Right ventricle myocardium superior (tissue), 1 donor: ENCODE data around the gene DAO. TPM values are rescaled to one million over a fixed set of nuclear protein-coding genes. Genes with fewer than 3 reads are reported as not detected.
"Not testable (repeated sequence)": the region's sequence is repeated elsewhere in the genome, so short reads cannot be mapped to it uniquely, and the experiment has no call there.

Source experiments
- ATAC-seq: fragments of 200-7000 bp; cut with Tn5 transposase; one replicate; pipeline ENCODE4 v1.9.1; 2020; ENCODE audit warnings: mild to moderate bottlenecking; ENCODE audit not compliant: poor library complexity
- DNase-seq: peaks from one replicate; pipeline ENCODE4 v3.0.0-alpha.2; 2020
- intact Hi-C: fragments of 100-400 bp; cut with DNase I; formaldehyde crosslinking; loops from one replicate; pipeline ENCODE4 v1.11.2; 2022
- total RNA-seq: library from RNA; stranded (reverse); fragmentation: NEBNext Ultra II Directional; extraction: Animal tissue kit (Norgen Biotek cat#: 25700); gene quantifications from one replicate; pipeline ENCODE4 v1.2.1, GENCODE V29; 2021
- donor health status: DM: no; HTN: yes; CAD: no; lungs with severe emphysema.

DAO gene
- total RNA-seq, 1 donor from 2014 or later: not detected

- DNase-seq: no peak
- no peak for ATAC-seq
- intact Hi-C loops: no loop called here
Observed at GRCh38 chr12:108845696-108846095, 34.2 kb upstream of the DAO start.

DNA sequence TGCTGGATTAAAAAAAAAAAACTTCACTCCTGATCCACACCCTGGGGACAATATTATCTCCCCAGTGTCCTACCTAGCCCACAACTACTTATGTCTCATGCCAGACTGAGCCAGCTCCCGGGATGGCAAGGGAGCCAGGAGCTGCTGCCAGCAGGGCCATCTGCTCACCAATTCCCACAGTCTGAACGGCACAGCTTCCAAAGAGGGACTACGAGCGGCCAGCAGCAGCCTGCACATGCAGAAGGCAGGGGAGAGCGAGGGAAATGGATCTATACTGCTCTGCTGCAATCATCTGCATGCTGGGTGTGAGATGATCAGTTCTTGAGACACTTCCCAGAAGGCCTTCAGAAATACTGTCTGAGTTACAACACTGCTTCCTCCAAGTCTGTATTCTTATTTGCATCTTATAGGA lies 33.6 kb upstream of the DAO start:
- peak; percentile 79 for DNase-seq
- intact Hi-C loops: no loop called here

DNA sequence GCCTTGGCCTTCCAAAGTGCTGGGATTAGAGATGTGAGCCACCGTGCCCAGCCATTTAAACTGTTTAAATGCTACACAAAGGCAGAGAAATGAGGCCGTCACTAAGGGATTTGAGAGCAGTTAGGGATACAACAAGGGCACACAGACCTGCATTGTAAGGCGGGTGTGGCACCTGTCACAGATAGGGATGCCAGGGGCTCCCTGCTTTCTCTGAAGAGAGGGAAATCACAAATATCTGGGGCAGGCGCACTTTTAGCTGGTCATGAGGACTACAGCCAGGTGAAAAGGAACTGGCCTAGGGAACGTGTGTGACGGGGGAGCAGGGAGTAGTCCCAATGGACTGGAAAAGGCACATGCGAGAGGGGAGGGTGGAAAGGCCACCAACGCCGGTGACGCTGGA lies 32.2 kb upstream of the DAO start:
- ATAC-seq (no peak), DNase-seq (no peak)
- intact Hi-C loops: no loop called here

More for the DNA sequence above, 33.6 kb upstream of the DAO start:
- ATAC-seq: peak; percentile 90

DNA sequence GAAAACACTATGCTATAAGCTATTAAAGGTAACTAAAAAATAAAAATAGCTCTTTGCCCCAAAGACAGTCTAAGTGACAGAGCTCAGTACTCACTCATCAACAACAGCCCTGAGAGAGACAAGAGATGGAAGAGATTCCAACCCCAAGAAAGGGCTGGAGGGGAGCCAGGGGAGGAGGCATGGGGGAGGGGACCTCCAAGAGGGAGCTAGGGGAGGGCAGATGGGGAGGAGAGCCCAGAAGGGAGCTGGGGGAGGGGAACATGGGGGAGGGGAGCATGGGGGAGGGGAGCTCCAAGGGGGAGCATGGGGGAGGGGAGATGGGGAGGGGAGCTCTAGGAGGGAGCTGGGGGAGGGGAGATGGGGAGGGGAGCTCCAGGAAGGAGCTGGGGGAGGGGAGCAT lies 30.2 kb upstream of the DAO start:
- ATAC-seq (no peak), DNase-seq (no peak)
- intact Hi-C loops: loop anchor here (5.0 kb wide), 1 partner anchor 32 kb away; no protein-coding TSS in a partner anchor

DNA sequence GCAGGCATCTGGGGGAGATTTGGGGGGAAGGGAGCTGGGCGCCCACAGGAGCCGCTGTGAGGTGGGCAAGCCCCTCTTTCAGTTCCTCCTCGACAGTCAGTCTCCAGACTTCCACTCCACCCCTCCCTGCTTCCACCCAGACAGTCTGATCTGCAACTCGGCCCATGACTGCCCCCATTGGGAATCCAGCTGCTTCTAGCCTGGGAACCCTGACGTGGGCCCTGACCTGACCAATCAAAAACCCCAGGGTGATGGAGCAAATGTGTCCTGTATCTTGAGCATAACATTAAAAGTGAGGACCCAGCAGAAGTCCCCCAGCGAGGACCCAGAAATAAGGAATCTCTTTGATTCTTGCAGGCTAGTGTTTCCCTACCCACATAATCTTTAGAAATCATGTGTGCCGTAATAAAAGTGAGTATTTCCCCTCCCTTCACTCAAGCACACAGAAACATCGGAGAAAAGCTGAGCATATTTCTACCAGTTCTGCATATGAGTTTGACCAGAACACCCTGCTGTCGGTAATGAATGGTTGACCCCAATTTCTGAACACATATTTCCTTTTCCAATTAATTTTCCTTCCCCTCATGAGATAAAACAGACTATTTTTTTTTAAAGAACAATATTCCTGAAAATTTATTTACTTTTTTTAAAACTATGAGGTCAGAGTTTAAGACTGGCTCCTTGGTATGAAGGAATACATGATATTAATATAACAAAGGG lies 28.9 kb upstream of the DAO start:
- peak; percentile 44 for ATAC-seq

GRCh38 chr12:108852674-108853309 lies 27.1 kb upstream of the DAO start:
- no peak for ATAC-seq
- no peak for DNase-seq
- intact Hi-C loops: loop anchor here (5.0 kb wide), 1 partner anchor 35 kb away; no protein-coding TSS in a partner anchor

More for the DNA sequence above, 28.9 kb upstream of the DAO start:
- intact Hi-C loops: loop anchor here (5.0 kb wide), 1 partner anchor 34 kb away; no protein-coding TSS in a partner anchor
- DNase-seq: peak; percentile 65

- intact Hi-C loops: loop anchor here (5.0 kb wide), 1 partner anchor 36 kb away; no protein-coding TSS in a partner anchor
- ATAC-seq: no peak
- no peak for DNase-seq
Observed at GRCh38 chr12:108853426-108853825, 26.5 kb upstream of the DAO start.

DNA sequence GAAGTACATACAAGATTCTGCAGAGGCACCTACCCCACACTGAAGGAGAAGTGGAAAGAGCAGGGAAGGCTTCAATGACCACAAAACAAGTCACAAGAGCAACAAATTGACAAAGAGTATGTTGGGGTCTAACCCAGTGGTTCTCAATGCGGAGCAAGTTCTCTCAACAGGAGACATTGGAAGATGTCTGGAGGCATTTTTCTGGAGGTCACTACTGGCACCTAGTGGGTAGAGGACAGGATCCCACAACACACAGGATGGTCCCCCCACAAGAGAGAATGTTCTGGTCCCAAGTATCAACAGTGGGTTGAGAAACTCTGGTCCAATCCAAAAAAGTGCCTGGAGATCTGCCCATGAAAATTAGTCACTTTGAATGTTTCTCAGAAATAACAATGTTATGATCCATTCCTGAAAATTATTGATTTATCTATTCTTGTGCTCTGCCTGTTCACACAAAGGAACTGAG lies 25.9 kb upstream of the DAO start:
- intact Hi-C loops: loop anchor here (5.0 kb wide), 1 partner anchor 37 kb away; no protein-coding TSS in a partner anchor
- ATAC-seq (peak; percentile 11), DNase-seq (no peak)

- ATAC-seq (peak; percentile 16), DNase-seq (no peak)
- intact Hi-C loops: loop anchor here (5.0 kb wide), 1 partner anchor 37 kb away; no protein-coding TSS in a partner anchor
Observed at GRCh38 chr12:108854451-108855283, 25.2 kb upstream of the DAO start.

DNA sequence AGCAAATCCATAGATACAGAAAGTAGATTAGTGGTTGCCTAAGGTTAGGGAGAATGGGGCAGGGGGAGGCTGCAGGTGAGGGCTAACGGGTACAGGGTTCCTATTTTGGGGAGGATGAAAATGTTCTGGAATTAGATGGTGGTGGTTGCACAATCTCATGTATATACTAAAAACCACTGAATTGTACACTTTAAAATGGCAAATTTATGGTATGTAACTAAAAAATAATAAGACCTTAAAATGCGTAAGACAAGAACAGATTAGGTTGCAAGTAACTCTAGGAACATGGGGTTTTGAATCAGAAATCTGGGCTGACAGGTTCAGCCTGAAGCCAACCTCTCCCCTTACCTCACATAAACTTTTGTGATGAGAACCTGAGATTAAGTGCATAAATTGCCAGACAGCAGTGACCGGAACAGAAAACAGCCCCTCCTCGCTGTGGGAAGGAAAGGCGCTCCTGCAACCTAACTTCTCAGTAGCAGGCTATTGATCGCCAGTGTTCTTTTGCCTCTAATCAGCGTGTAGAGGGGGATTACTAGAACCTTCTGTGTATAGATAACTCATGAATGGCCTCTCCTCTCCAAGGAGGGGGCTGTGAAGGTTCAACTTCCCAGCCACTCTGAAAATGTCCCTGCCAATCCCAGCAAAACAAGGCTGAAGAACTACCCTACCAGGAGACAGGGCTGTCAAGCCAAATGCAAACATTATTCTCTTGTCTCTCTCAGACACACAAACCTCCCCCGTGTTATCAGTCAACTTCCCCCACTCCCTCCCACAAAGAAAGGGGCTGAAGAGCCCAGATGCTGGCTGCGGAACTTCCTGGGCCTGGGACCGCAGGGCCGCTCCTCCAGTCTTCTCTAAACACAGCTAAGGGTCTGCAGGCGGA lies 24.4 kb upstream of the DAO start:
- intact Hi-C loops: loop anchor here (2.0 kb wide), 1 partner anchor 293 kb away; the partner anchor contains the start of gene ISCU
- DNase-seq (no peak), ATAC-seq (no peak)

DNA sequence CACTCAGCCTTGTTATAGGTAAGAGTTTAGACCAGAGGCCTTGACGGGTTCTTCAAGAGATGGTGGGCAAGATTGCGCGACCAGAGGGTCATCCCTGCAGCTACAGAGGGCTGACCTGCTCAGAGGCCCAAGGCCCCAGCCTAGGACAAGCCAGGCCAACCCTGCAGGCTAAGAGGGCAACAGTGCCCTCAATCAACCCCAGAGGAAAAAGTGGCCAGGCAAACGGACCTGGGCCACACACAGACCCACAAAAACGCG lies 23.8 kb upstream of the DAO start:
- intact Hi-C loops: loop anchor here (2.0 kb wide), 1 partner anchor 293 kb away; the partner anchor contains the start of gene ISCU
- DNase-seq (no peak), ATAC-seq (no peak)

DNA sequence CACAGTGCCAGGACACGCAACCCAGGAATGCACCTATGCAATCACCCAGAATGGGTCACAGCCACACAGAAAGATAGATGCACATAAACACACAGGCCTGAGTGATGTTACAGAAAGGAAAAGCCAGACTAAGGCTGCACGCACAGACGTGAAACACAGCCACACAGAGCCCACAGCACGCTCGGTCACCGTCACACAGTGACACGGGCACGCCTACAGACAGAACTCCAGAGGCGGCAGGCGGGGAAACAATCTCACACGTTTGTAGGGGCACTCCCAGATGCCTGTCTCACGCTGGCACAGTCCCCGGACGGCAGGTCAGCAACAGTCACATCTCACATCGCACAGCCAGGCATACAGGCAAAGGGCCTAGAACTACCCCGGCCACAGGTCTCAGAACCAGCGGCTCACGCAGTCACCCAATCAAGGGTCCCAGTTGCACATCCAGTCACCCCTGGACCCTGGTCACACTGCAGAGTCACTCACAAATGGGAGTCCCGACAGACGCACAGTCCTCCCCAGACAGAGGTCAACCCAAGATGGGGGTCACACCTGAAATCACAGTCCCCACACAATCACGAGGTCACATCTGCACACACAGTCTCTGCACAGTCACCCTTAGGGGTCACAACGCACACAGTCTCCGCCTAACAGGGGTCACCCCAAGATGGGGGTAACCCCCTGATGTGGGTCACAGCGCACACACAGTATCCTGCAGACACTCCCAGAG lies 23.3 kb upstream of the DAO start:
- intact Hi-C loops: loop anchor here (2.0 kb wide), 1 partner anchor 294 kb away; the partner anchor contains the start of gene ISCU
- ATAC-seq (peak; percentile 62), DNase-seq (peak; percentile 87)

DNA sequence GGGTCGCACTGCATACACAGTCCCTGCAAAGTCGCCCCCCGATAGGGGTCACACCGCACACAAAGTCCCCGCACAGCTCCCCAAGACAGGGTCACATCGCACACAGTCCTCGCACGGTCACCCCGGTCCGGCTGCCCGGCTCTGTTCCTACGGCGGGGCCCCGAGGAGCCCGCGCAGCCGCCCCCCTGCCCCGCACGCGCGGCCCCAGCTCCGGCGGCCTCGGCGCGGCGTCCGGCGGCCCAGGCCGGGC lies 22.8 kb upstream of the DAO start:
- peak; percentile 5 for ATAC-seq
- DNase-seq: peak; percentile 57
- intact Hi-C loops: loop anchor here (2.0 kb wide), 1 partner anchor 294 kb away; the partner anchor contains the start of gene ISCU

GRCh38 chr12:108858311-108859074 lies 21.4 kb upstream of the DAO start:
- intact Hi-C loops: no loop called here
- ATAC-seq (no peak), DNase-seq (no peak)

- DNase-seq, ATAC-seq, intact Hi-C loops: not testable (repeated sequence)
Observed at GRCh38 chr12:108859141-108859922, 20.6 kb upstream of the DAO start.

DNA sequence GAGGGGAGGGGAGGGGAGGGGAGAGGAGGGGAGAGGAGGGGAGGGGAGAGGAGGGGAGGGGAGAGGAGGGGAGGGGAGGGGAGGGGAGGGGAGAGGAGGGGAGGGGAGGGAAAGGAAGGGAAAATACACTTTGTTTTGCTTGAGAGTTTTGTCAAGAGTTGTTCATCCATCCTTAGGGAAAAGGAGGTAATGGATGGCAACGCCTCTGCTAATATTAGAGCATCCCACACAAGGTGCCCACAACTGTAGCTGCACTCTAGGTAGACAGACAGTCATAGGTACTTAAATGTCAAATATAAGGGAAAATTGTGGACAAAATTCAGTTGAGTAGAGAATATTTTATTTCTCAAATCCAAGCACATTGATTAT lies 20.0 kb upstream of the DAO start:
- intact Hi-C loops: no loop called here
- ATAC-seq (no peak), DNase-seq (no peak)
